Renal cortex interstitium (tissue), 11 donors: ENCODE measurements around the gene PAH. TPM values are rescaled to one million over a fixed set of nuclear protein-coding genes. Genes with fewer than 3 reads are reported as not detected.
A peak's percentile ranks its signal among the peaks of the same experiment; 100 is the strongest.

Experiments
- DNase-seq, 11 donors: peaks; one replicate each; pipeline ENCODE4 v3.0.0-alpha.2; 2013; ENCODE audit warnings: low read depth in 9 of 11, low spot score in 4 of 11; ENCODE audit errors: extremely low read depth in 1 of 11
- polyA plus RNA-seq, 3 donors: library from polyadenylated mRNA; unstranded; fragments of 120-200 nt; gene quantifications; one replicate each; pipeline ENCODE4 v1.2.1, GENCODE V29; 2013; ENCODE audit not compliant: insufficient read length in 3 of 3

PAH gene
- polyA plus RNA-seq, 3 donors = 64.0 to 81.3 (median 68.7) TPM

- no peak for DNase-seq
Measured at GRCh38 chr12:102911320-102911719, 5.7 kb downstream of the PAH start.

GRCh38 chr12:102910792-102911191, 6.3 kb downstream of the PAH start:
- no peak for DNase-seq

- no peak for DNase-seq
Measured at GRCh38 chr12:102910137-102910536, 6.9 kb downstream of the PAH start.

GRCh38 chr12:102907918-102908317, 9.1 kb downstream of the PAH start:
- no peak for DNase-seq

- no peak for DNase-seq
Measured at GRCh38 chr12:102905229-102905628, 11.8 kb downstream of the PAH start.

GRCh38 chr12:102903337-102904007, 13.6 kb downstream of the PAH start:
- no peak for DNase-seq

- no peak for DNase-seq
Measured at GRCh38 chr12:102902093-102902492, 15.0 kb downstream of the PAH start.

GRCh38 chr12:102900389-102900788, 16.7 kb downstream of the PAH start:
- no peak for DNase-seq

GRCh38 chr12:102896067-102896466, 21.0 kb downstream of the PAH start:
- no peak for DNase-seq

GRCh38 chr12:102891756-102892155, 25.3 kb downstream of the PAH start:
- no peak for DNase-seq

GRCh38 chr12:102888511-102888910, 28.5 kb downstream of the PAH start:
- no peak for DNase-seq

- peak in 1 of 11 donors; percentile 27 for DNase-seq
Measured at GRCh38 chr12:102885043-102885932, 31.8 kb downstream of the PAH start.

GRCh38 chr12:102883204-102883799, 33.7 kb downstream of the PAH start:
- peak in 8 of 11 donors; percentile 19 to 51 (median 28) for DNase-seq

- DNase-seq = no peak
Measured at GRCh38 chr12:102880783-102881182, 36.3 kb downstream of the PAH start.

- peak in 10 of 11 donors; percentile 15 to 69 (median 46) for DNase-seq
Measured at GRCh38 chr12:102879144-102879763, 37.8 kb downstream of the PAH start.

GRCh38 chr12:102876883-102877282, 40.2 kb downstream of the PAH start:
- DNase-seq = no peak

GRCh38 chr12:102874819-102875218, 42.2 kb downstream of the PAH start:
- DNase-seq = no peak

GRCh38 chr12:102873077-102873476, 44.0 kb downstream of the PAH start:
- no peak for DNase-seq

GRCh38 chr12:102871014-102871413, 46.0 kb downstream of the PAH start:
- DNase-seq = no peak

- DNase-seq = no peak
Measured at GRCh38 chr12:102869571-102869970, 47.5 kb downstream of the PAH start.
